Subcutaneous adipose tissue (tissue), 4 donors: Measurements from ENCODE around the gene METTL26. TPM values are rescaled to one million over a fixed set of nuclear protein-coding genes. Genes with fewer than 3 reads are reported as not detected.

Experiments used
- total RNA-seq, 4 donors: library from RNA; depleted of rRNA; stranded (reverse); fragments of >200 nt; gene quantifications; one replicate each; pipeline ENCODE4 v1.1.0, GENCODE V29; 2016
- TF ChIP-seq, protein P1 (sequence below): fragments of 450-650 bp; IDR thresholded peaks from one replicate; pipeline ENCODE4 v1.5.1; 2016; ENCODE audit warnings: low read depth, mild to moderate bottlenecking, control low read depth, antibody characterized with exemption, moderate library complexity

METTL26 gene
- total RNA-seq, 4 donors from 2014 or later: 72.2 to 199 (median 117) TPM

DNA sequence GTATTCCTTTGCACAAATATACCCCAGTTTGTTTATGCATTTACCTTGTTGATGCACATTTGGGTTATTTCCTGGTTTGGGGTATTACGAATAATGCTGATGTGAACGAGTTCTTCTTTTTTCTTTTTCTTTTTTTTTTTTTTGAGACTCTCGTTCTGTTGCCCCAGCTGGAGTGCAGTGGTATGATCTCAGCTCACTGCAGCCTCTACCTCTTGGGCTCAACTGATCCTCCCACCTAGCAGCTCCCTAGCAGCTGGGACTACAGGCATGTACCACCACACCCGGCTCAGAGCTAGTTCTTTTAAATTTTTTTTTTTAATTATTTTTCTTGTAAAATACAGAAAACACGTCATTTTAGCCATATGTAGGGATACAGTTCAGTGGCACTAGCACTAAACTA lies 32.2 kb downstream of the METTL26 start:
- TF ChIP-seq, protein P1, sequence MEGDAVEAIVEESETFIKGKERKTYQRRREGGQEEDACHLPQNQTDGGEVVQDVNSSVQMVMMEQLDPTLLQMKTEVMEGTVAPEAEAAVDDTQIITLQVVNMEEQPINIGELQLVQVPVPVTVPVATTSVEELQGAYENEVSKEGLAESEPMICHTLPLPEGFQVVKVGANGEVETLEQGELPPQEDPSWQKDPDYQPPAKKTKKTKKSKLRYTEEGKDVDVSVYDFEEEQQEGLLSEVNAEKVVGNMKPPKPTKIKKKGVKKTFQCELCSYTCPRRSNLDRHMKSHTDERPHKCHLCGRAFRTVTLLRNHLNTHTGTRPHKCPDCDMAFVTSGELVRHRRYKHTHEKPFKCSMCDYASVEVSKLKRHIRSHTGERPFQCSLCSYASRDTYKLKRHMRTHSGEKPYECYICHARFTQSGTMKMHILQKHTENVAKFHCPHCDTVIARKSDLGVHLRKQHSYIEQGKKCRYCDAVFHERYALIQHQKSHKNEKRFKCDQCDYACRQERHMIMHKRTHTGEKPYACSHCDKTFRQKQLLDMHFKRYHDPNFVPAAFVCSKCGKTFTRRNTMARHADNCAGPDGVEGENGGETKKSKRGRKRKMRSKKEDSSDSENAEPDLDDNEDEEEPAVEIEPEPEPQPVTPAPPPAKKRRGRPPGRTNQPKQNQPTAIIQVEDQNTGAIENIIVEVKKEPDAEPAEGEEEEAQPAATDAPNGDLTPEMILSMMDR: no peak

DNA sequence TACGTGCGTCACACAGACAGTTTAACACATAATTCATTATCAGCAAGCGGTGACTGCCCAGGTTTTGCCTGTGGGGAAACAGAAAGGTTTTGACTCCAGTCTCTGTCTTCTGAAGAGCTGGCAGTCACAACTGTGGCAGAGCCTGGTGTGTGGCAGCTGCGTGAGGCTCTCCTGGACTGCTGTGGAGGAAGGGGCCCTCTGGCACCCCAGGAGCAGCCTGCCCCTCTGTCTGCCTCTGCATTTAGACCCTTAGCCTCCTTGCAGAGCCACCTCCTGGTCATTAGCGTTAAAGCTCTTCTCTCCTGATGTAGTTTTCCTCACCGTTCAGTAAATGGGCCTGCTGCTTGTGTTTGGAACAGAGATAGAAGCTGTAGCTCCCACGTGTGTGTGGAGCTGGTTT lies 35.3 kb downstream of the METTL26 start:
- TF ChIP-seq, protein P1: no peak

DNA sequence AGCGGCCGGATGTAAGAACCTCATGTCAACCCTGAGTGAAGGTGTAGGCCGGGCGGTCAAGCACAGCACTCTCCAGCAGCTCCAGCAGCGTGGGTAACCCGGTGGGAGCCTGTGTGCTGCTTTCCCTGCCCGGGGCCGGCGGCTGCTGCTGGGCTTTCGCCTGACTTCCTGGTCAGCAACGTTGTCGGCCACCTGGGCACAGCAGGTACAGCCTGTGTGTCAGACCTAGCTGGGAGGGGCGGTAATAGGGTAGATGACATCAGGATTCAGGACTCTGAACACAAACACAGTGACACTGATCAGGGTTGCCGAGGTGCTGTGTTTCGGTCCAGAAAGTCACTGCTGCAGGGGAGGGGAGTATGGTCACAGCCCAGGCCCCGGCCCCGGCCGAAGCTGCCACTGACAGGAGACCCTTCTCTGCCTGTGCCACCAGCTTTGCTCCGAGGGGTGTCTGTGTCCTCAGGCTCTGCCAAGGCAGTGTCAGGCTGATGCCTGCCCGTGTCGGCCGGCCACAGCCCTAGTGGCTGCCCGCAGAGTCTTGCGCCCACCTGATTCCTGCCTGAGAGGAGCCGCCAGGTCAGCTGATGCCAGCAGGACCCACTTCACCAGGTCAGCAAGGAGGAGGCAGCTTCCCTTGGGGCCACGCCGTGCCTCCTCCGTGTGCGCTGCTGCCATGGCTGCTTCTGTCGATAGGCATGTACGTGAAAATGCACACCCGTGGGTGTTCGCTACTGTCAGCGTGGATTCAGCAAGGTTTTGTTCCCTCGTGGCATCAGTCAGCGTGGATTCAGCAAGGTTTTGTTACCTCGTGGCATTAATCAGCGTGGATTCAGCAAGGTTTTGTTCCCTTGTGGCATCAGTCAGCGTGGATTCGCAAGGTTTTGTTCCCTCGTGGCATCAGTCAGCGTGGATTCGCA lies 37.0 kb downstream of the METTL26 start:
- TF ChIP-seq, protein P1: no peak

DNA sequence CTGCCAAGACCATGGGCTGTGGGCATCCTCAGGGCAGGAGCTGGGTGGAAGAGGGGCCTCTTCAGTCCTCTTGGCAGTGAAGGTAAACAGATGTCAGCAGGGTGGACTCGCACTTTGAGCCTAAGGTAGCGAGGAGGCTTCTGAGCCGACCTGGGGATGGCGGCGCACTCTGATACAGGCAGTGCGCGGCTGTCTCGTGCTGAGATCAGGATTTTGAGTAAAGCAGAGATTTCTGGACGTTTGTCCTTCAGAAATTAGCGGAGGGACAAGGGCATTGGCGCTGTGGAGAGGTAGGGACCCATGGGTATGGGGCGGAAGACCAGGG lies 39.4 kb downstream of the METTL26 start:
- TF ChIP-seq, protein P1: no peak

DNA sequence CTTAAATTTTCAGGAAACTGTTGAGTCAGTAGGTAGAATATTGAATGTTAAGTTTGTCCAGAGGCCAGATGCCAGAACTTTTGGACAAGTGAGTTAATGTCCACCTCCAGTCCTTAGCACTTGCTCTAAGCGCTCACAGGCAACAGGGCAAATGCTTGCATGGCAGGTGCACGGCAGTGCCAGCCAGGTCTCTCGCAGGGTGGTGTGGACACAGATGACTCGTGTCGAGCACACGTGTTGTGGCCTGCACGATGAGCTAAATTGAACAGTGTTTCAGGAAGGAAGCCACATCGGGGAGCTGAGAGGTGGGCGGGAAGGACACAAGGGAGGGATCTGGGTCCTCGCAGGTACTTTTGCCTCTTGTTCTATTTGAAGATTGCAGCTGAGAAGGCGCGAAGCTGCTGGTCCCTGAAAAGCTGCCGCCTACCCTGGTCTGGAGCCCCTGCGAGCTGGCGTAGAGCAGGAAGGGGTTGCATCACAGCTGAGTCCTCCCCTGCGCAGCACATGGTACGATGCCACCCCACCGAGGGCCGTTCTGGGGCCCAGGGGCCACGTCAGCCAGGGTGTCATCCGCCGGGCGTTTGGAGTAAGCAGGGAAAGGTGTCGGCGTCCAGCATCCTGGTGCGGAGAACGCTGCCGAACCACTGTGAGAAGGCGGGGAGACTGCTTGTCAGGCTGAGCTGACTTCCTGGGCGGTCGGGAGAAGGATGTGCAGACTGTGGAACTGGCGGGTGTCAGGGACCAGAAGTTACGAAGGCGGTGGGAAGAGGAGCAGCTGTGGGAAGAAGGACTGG lies 40.0 kb downstream of the METTL26 start:
- TF ChIP-seq, protein P1: no peak

DNA sequence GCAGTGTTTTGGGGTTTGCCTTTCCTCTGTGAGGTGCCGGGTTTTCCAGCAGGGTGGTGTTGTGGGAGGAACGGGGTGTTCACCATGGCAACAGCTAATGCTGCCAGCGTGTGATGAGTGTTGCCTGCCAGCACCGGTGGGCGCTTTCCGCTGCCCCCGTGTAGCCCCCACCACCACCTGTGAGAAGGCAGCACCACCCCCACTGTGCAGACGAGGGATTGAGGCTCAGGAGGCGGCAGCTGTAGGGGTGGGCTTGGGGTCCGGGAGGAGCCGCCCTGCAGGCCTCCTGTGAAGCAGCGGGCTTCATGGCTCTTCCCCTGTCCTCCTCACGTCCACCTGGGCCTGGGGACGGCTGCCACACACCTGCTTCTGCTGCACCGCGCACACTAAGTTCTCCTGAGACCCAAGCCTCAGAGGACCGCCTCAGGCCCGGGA lies 41.0 kb downstream of the METTL26 start:
- TF ChIP-seq, protein P1: no peak

DNA sequence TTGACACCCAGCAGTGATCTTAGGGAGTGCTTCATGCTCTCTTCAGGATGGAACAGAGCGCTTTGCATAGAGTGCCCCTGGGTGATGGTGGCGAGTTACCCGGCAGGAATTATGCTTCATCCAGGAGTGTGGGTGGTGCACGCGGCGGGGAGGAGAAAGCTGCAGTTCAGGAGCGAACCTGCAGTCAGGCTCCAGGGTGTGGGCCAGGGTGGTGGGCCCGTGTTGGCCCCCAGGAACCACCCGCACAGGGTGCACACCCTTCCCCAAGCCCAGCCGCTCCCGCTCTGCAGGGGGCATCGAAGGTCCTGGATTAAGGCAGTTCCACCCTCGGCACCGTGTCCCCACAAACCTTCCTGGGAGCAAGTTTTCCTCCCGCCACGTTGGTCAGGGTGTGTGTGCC lies 42.3 kb downstream of the METTL26 start:
- TF ChIP-seq, protein P1: no peak
